A549 (cell line): ENCODE results near the gene CD2BP2.

Experiments used
- CTCF ChIP-seq: fragments of >200 bp; sonication (Bioruptor Twin); formaldehyde crosslinking; IDR thresholded peaks from 3 replicates; pipeline ENCODE4 v1.5.1; 2016
- ELK1 ChIP-seq: fragments of 150-350 bp; IDR thresholded peaks from 2 replicates; pipeline ENCODE4 v1.6.1; 2014; ENCODE audit warnings: low read depth, mild to moderate bottlenecking, low read length
- KDM1A ChIP-seq: fragments of 200-600 bp; sonication (generic); IDR thresholded peaks from 2 replicates; pipeline ENCODE4 v1.6.1; 2016; ENCODE audit warnings: low read depth, mild to moderate bottlenecking
- MAX ChIP-seq: IDR thresholded peaks from 2 replicates; pipeline ENCODE4 v1.6.1; 2012
- POLR2A ChIP-seq: IDR thresholded peaks from 2 replicates; pipeline ENCODE4 v1.6.1; 2012; ENCODE audit warnings: mild to moderate bottlenecking, low read length
- POLR2AphosphoS2 ChIP-seq: conservative IDR thresholded peaks from 2 replicates; pipeline ENCODE4 v1.6.1; 2012; ENCODE audit warnings: low read length, improper control_type of control experiment, inconsistent platforms
- SMC3 ChIP-seq: fragments of >200 bp; sonication (Bioruptor Twin); formaldehyde crosslinking; IDR thresholded peaks from 3 replicates; pipeline ENCODE4 v1.6.1; 2018; ENCODE audit warnings: inconsistent platforms

- TF ChIP-seq CTCF, result no peak
- no peak for TF ChIP-seq POLR2AphosphoS2
- no peak for TF ChIP-seq POLR2A
- TF ChIP-seq MAX, result no peak
- TF ChIP-seq KDM1A, result no peak
- TF ChIP-seq SMC3, result no peak
- TF ChIP-seq ELK1, result no peak
Measured at GRCh38 chr16:30357085-30357714, 2.1 kb upstream of the CD2BP2 start.
